GM19035 (cell line): ENCODE measurements around the gene DOLPP1.

ENCODE experiments used
- ATAC-seq: cut with Tn5 transposase; IDR thresholded peaks from one replicate; pipeline ENCODE4 v1.9.1; 2021; ENCODE audit not compliant: unreplicated experiment

DOLPP1 gene

GRCh38 chr9:129093602-129094386 is 12.9 kb downstream of the DOLPP1 start:
- ATAC-seq = no peak

DNA sequence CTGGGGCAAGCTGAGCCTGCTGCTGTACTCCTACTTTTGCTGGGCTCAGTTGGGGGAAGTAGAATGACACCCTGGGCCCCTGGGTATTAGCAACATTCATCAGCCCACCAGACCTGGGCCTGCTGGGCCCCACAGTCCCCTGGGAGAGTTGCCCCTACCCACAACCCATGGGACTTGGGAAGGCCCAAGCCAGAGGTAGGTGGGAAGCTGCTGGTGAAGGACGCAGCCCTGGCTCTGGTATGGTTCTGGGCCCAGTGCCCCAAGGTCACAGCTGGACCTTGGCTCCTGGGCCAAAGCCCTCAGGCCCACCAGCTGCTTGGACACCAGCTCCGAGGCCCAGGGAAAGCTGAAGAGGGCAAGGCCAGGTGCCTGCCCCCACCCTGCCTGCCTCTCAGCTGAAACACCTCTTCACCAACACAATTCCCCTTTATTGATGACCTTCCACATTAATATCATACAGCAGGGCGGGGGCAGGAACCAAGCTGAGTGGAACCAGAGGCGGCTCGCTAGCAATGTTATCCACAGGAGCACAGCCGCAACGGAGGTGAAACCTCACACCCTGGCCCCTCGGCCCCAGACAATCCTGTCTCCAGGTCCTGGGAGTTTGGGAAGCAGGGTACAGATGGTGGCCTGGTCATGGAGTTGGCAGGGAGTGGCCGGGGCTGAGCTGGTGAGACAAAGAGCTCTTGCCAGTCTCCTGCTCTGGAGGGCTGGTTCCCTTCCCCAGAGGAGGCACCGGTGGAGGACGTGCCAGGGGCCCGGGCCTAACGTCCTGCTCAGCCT is 13.7 kb downstream of the DOLPP1 start:
- no peak for ATAC-seq

GRCh38 chr9:129095170-129095667 is 14.3 kb downstream of the DOLPP1 start:
- ATAC-seq = no peak

DNA sequence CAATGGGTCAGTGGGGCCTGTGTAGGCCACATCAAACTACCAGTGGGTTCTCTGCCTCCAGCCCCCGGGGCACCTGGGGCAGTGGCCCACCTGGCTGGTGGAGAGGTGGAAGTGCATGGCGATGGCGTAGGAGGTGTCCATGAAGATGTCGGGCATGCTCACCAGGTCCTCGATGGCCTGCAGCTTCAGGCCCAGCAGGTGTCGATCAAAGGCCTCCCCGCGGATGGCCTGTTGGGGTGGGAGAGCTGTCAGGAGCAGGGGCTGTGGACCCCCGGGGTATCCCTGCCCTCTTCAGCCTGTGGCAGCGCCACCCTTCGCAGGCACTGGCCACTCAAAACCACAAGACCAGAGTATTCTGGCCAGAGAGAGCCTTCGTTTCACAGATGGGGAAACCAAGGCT is 15.0 kb downstream of the DOLPP1 start:
- ATAC-seq = no peak

GRCh38 chr9:129097671-129098306 is 16.9 kb downstream of the DOLPP1 start:
- ATAC-seq = no peak

DNA sequence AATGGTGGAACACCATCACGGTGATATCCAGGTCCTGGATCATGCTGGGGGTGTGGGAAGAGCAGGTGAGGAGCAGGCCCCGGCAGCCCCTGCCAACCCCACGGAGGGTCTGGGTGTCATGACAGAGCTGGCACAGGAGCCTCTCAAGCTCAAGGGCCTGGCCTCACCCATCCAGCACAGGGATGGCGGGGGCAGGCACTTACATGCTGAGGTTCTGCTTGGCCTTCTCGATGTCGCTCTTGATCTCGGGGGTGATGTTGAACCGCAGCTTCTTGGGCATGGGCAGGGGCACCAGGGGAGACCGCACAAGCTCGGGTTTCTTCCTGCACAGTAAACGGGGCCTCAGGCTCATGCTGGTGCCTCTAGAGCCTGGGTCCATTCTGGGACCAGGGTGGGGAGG is 17.4 kb downstream of the DOLPP1 start:
- no peak for ATAC-seq

- no peak for ATAC-seq
These were observed 19.7 kb downstream of the DOLPP1 start for GRCh38 chr9:129100383-129101169.

DNA sequence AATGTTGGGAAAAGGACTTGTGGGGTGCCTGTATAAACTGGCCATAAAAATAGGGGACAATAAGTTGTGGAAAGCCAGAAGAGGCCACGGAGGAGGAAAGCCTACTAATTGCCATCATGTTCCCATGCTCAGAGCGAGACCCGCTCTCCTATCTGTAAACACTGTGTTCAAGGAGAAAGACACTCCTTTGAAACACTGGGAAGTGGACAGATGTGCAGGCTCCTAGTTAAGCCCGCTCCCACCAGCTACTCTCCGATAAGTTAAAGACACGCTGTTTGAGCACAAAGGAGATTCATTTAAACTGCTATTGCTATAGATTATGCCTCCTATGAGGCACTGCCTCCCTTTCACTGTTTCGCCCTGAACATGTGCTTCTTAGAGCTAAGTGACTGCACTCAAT is 20.4 kb downstream of the DOLPP1 start:
- no peak for ATAC-seq

DNA sequence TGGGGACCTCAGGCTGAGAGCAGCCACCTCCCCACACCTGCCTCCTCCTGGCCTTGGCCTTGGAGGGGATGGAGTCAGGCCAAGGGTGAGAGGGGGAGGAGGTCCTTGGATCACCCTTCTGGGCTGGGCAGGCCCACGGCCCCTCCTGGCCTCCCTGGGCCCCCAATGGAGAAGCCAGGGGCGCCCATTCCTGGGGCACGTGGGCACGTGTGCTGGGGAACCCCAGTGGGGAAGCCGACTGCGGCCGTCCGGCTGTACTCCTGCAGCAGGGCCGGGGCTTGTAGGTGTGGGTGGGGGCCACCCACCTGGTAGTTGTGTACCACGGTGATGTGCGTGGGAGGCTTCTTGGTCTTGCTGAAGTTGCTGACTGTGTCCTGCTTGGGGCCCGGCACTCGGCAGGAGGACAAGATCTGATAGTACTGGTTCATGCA is 21.2 kb downstream of the DOLPP1 start:
- no peak for ATAC-seq

GRCh38 chr9:129102791-129103594 is 22.1 kb downstream of the DOLPP1 start:
- ATAC-seq = no peak

GRCh38 chr9:129103595-129103965 is 22.7 kb downstream of the DOLPP1 start:
- no peak for ATAC-seq

GRCh38 chr9:129104051-129104450 is 23.1 kb downstream of the DOLPP1 start:
- ATAC-seq = no peak

DNA sequence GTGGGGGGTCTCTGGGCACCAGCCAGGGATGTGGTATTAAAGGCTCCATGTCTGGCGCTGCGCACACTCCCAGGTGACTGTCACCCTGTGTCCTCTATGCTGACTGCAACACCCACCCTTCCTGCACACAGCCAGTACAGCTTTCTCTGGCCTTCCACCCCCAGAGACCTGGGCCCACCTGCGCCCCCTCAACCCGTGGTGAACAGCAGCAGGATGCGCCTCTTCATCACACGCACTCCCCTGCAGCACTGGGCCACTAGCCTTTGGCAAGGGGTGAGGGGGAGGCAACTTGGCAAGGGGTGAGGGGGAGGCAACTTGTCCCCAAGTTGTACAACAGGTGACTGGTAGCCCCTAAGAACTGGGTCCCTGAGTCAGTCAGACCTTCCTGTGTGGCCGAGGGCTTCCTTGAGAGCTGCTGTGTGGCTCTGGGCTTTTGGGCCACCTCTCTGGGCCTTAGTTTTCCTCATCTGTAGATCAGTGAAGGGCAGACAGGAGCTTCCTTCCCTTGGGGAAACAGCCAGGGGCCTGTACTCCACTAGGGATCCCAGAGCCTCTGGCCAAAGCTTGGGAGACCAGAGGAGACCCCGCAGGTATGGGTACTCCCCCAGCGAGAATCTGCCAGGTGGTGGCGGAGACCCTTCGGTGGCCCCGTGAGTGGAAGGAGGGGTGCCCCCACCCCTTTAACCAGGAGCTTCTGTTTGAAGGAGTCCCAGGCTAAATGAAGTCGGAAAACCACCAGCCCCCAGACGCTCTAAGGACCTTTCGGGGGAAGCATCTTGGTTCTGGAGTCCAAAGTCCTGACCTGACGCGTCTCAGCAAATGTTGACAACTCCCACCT is 25.2 kb downstream of the DOLPP1 start:
- ATAC-seq = no peak

DNA sequence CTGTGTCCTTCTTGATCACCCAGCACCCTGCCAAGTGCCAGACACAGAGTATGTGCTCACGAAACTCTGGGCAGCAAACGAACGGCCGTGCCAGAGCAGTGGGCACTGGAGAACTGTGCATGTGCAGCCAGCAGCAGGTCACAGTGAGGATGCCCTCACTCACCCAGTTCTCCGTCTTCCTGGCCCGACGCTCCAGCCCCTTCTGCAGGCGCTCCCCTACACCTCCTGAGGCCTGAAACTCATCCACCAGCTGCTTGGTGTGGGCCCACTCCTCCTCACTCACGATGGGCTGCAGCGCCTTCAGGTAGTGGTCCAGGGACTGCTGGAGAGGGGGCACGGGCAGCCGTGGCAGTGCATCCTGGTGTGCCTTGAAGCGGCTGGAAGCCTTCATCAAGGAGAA is 26.7 kb downstream of the DOLPP1 start:
- no peak for ATAC-seq

GRCh38 chr9:129108083-129108804 is 27.3 kb downstream of the DOLPP1 start:
- ATAC-seq = no peak

DNA sequence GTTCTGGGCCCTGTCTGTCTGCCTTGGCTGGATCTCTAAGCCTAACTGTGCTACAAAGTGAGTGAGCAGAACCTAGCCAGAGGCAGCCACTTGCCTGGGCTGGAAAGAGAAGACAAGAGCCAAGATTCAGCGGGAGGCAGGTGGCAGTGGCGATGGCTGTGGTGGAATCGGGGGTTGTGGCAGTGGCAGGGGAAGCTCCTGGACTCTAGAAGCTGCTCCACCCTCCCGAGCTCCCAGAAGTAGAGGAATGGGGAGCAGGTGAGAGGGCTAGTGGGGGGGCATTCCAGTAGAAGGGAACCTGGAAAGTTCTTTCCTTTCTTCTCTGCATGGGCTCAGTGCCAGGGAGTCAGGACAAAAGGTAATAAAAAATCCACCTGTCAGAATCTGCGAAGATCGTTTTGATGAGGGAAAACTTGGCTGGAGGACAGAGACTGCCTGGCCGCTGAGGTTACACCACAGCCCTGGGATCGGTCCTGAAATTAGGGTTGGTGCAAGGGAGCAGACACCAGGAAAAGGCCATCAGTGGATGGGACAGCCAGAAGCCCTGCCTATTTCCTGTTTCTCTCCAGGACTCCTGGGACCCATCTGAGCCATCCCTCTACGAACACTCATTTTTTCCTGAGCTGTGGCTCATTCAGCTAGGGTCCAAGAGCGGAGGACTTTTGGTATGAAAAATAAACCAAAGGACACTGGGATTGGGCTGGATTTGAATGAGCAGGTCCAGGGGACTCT is 28.1 kb downstream of the DOLPP1 start:
- ATAC-seq = no peak

DNA sequence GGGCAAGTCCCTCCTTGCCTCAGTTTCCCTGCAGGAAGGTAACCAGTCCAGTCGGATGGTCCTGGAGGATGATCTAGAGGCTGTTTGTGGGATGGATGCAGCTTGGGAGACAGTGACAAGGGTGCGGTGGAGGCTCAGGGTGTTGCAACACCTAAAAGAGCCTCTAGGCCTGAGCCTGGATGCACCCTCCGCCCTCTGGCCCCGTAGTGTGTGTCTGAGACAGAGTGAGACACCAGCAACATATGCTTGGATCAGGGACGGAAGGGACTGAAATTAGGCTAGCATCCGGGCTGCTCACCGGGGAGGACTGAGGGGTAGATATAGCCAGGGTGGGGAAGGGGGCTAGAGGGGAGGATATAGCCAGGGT is 28.6 kb downstream of the DOLPP1 start:
- ATAC-seq = no peak
